Measurements from ENCODE around the gene ARL8A.

GRCh38 chr1:202093858-202094257 is 50.7 kb downstream of the ARL8A start:
- no peak for TF ChIP-seq CTCF (conservative IDR thresholded peaks at IDR 0.05; ENCODE audit: low read length)
- no peak for TF ChIP-seq EZH2phosphoT487 (IDR thresholded peaks at IDR 0.05; ENCODE audit: borderline replicate concordance)

Data from Loucy (cell line).